A673 (cell line): ENCODE results near the gene ACP1. TPM values are rescaled to one million over a fixed set of nuclear protein-coding genes. Genes with fewer than 3 reads are reported as not detected.

Experiments
- BruUV-seq: library from RNA; stranded (reverse); fragments of 400-500 nt; replicated peaks from 2 replicates; lab custom pipeline; 2021; lab: Mats Ljungman, UMichigan
- CTCF ChIA-PET: fragments of 300-600 bp; sonication (Branson Sonifier 250); formaldehyde crosslinking; loops from one replicate; lab custom pipeline; 2022; ENCODE audit warnings: antibody characterized with exemption; lab: Charles Lee
- POLR2A ChIA-PET: fragments of 300-600 bp; sonication (Branson Sonifier 250); formaldehyde crosslinking; loops from one replicate; lab custom pipeline; 2022; ENCODE audit warnings: antibody characterized with exemption; ENCODE audit not compliant: low non-redundant PET; lab: Charles Lee
- DNase-seq: peaks from one replicate; pipeline ENCODE4 v3.0.0-alpha.2; 2015; ENCODE audit warnings: low spot score
- H3K27ac ChIP-seq: fragments of 200-600 bp; sonication (generic); 2 replicates; pipeline ENCODE4 v1.5.1; 2016; ENCODE audit warnings: mixed run types, low read depth, mild to moderate bottlenecking, mixed read lengths, antibody characterized with exemption, low read length; ENCODE audit not compliant: poor library complexity, severe bottlenecking
- H3K27me3 ChIP-seq: fragments of 200-600 bp; sonication (generic); replicated peaks from 2 replicates; pipeline ENCODE4 v1.6.1; 2017; ENCODE audit warnings: mixed run types, low read depth, mild to moderate bottlenecking, mixed read lengths, antibody characterized with exemption, low read length; ENCODE audit not compliant: insufficient read depth, poor library complexity
- H3K36me3 ChIP-seq: fragments of 200-600 bp; sonication (generic); 2 replicates; pipeline ENCODE4 v1.6.1; 2016; ENCODE audit warnings: mixed run types, mild to moderate bottlenecking, mixed read lengths, antibody characterized with exemption, low read length; ENCODE audit not compliant: insufficient read depth, poor library complexity, severe bottlenecking
- H3K4me1 ChIP-seq: fragments of 200-600 bp; sonication (generic); 2 replicates; pipeline ENCODE4 v1.6.1; 2017; ENCODE audit warnings: mixed run types, mild to moderate bottlenecking, mixed read lengths, antibody characterized with exemption, low read length; ENCODE audit not compliant: insufficient read depth, poor library complexity, severe bottlenecking
- H3K4me3 ChIP-seq: fragments of 200-600 bp; sonication (generic); 2 replicates; pipeline ENCODE4 v1.5.1; 2016; ENCODE audit warnings: low read depth, mixed run types, mild to moderate bottlenecking, mixed read lengths, low read length; ENCODE audit not compliant: poor library complexity, severe bottlenecking
- H3K9me3 ChIP-seq: fragments of 200-600 bp; sonication (generic); 2 replicates; pipeline ENCODE4 v1.6.1; 2016; ENCODE audit warnings: mixed run types, low read depth, mild to moderate bottlenecking, mixed read lengths, antibody characterized with exemption, low read length; ENCODE audit not compliant: poor library complexity, severe bottlenecking
- CTCF ChIP-seq: fragments of 300-800, 200-600 bp; sonication (generic); conservative IDR thresholded peaks from 2 replicates; pipeline ENCODE4 v1.5.1; 2017; ENCODE audit warnings: low read depth, mild to moderate bottlenecking, antibody characterized with exemption, low read length, moderate library complexity, mixed read lengths
- EZH2 ChIP-seq: fragments of 200-600 bp; sonication (generic); IDR thresholded peaks from 2 replicates; pipeline ENCODE4 v1.6.1; 2017; ENCODE audit warnings: borderline replicate concordance, low read depth, mild to moderate bottlenecking, mixed read lengths, antibody characterized with exemption, low read length; ENCODE audit not compliant: poor library complexity, severe bottlenecking
- intact Hi-C: fragments of 100-400 bp; cut with micrococcal nuclease; formaldehyde crosslinking; loops from one replicate; pipeline ENCODE4 v1.10.0; 2022; ENCODE audit not compliant: unreplicated experiment
- total RNA-seq: library from RNA; stranded (reverse); gene quantifications from 2 replicates; pipeline ENCODE4 v1.2.3, GENCODE V29; 2021

Gene ACP1
- total RNA-seq, 1 experiment from 2014 or later, result 161 TPM

GRCh38 chr2:275466-275865 lies 10.7 kb downstream of the ACP1 start:
- Histone ChIP-seq H3K4me1 (no peaks in the 10 kb centered on the region), H3K27me3 (no peaks in the 10 kb centered on the region), H3K4me3 (no peak overlapping the region), H3K36me3 (peaks cover 90% of the 10 kb centered on the region), H3K27ac (no peak overlapping the region), H3K9me3 (no peaks in the 10 kb centered on the region)
- DNase-seq, result no peak
- CTCF ChIA-PET, result no interaction called here
- intact Hi-C loops, result no loop called here
- TF ChIP-seq EZH2 (no peak), CTCF (no peak)
- POLR2A ChIA-PET, result no interaction called here
- BruUV-seq, result no TSS peak

GRCh38 chr2:278312-278926 lies 13.7 kb downstream of the ACP1 start:
- intact Hi-C loops, result no loop called here
- H3K4me1 ChIP-seq, result no peaks in the 10 kb centered on the region
- no peak overlapping the region for H3K4me3 ChIP-seq
- no peaks in the 10 kb centered on the region for H3K27me3 ChIP-seq
- no peak for DNase-seq
- TF ChIP-seq CTCF, result no peak
- no peak for TF ChIP-seq EZH2
- ChIA-PET CTCF (no interaction called here), POLR2A (no interaction called here)
- H3K36me3 ChIP-seq, result peaks cover 75% of the 10 kb centered on the region
- no peaks in the 10 kb centered on the region for H3K9me3 ChIP-seq
- no TSS peak for BruUV-seq
- H3K27ac ChIP-seq, result no peak overlapping the region

- CTCF ChIA-PET, result no interaction called here
- intact Hi-C loops, result no loop called here
- peaks cover 70% of the 10 kb centered on the region for H3K36me3 ChIP-seq
- POLR2A ChIA-PET, result no interaction called here
- no peaks in the 10 kb centered on the region for H3K27me3 ChIP-seq
- no TSS peak for BruUV-seq
- no peaks in the 10 kb centered on the region for H3K9me3 ChIP-seq
- H3K4me1 ChIP-seq, result no peaks in the 10 kb centered on the region
- DNase-seq, result no peak
- no peak overlapping the region for H3K27ac ChIP-seq
- no peak overlapping the region for H3K4me3 ChIP-seq
- no peak for TF ChIP-seq EZH2
- no peak for TF ChIP-seq CTCF
These were observed 14.2 kb downstream of the ACP1 start for GRCh38 chr2:278927-279320.
